OCI-LY7 (cell line): ENCODE results near the gene SOWAHA.

ENCODE experiments used
- CTCF ChIP-seq: fragments of 200-600 bp; sonication (generic); conservative IDR thresholded peaks from 2 replicates; pipeline ENCODE4 v1.5.1; 2014; ENCODE audit warnings: mild to moderate bottlenecking, antibody characterized with exemption, low read length, moderate library complexity, mixed read lengths
- EZH2phosphoT487 ChIP-seq: fragments of 200-600 bp; sonication (generic); IDR thresholded peaks from 2 replicates; pipeline ENCODE4 v1.6.1; 2018; ENCODE audit warnings: low read depth, borderline replicate concordance, mild to moderate bottlenecking, mixed run types, antibody characterized with exemption, low read length, moderate library complexity, mixed read lengths

- TF ChIP-seq CTCF (no peak), EZH2phosphoT487 (no peak)
These were observed 3.5 kb downstream of the SOWAHA start for GRCh38 chr5:132816554-132816953.
